Activated T-helper 2 cell treated with anti-CD3 and anti-CD28 coated beads, Interferon-gamma antibody, Interleukin-2, Interleukin-4, amounts not matched to agents 10 μg/mL and 5 μg/mL and 100 μg/mL, durations not matched to agents 14 hours and 24 hours and 36 hours (primary cell): Measurements from ENCODE around the gene MAVS. TPM values are rescaled to one million over a fixed set of nuclear protein-coding genes. Genes with fewer than 3 reads are reported as not detected.
A peak's percentile ranks its signal among the peaks of the same experiment; 100 is the strongest.
"Not testable (repeated sequence)": the region's sequence is repeated elsewhere in the genome, so short reads cannot be mapped to it uniquely, and the experiment has no call there.

Experiments
- DNase-seq: peaks from one replicate; pipeline ENCODE4 v3.0.0; 2021; ENCODE audit warnings: low spot score
- H3K27ac Mint-ChIP-seq: one replicate; pipeline ENCODE4 v1.8.0; 2021; ENCODE audit warnings: mixed read lengths
- H3K27me3 Mint-ChIP-seq: one replicate; pipeline ENCODE4 v1.8.0; 2021; ENCODE audit warnings: low read depth, mixed read lengths
- H3K36me3 Mint-ChIP-seq: one replicate; pipeline ENCODE4 v1.8.0; 2021; ENCODE audit warnings: low read depth, mixed read lengths
- H3K4me1 Mint-ChIP-seq: one replicate; pipeline ENCODE4 v1.8.0; 2021; ENCODE audit warnings: low read depth, mixed read lengths
- H3K4me3 Mint-ChIP-seq: one replicate; pipeline ENCODE4 v1.8.0; 2021; ENCODE audit warnings: low read depth, mild to moderate bottlenecking, moderate library complexity, mixed read lengths
- H3K9me3 Mint-ChIP-seq: one replicate; pipeline ENCODE4 v1.8.0; 2021; ENCODE audit warnings: mixed read lengths
- intact Hi-C: fragments of 100-400 bp; cut with micrococcal nuclease; formaldehyde crosslinking; loops from one replicate; pipeline ENCODE4 v1.15.1; 2023
- total RNA-seq: library from RNA; stranded (reverse); gene quantifications from 2 replicates; pipeline ENCODE4 v1.2.3, GENCODE V29; 2022

Gene MAVS
- total RNA-seq, 1 donor from 2014 or later = 41.0 TPM

DNA sequence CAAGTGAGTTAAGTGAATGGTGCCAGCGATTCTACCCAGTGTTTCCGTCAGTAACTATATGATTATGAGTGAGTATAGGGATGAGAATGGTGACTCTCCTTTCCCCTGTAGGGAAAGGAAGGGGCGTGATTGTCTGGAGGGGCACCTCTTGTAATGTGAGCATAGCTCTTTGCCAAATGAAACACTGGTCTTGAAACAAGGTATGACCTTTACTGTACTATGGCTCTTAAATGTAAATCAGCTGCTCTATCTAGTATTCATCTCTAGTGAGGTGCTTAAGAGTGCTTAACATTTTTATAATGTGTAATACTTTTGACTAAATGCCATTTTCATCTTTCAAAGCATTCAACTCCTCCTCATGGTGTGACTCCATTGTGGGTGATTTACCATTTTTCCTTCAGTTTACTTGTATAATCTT is 53.6 kb downstream of the MAVS start:
- H3K27ac Mint-ChIP-seq = peak overlapping the region; percentile 87
- intact Hi-C loops = no loop called here
- H3K9me3 Mint-ChIP-seq = no peaks in the 10 kb centered on the region
- H3K4me3 Mint-ChIP-seq = no peak overlapping the region
- no peaks in the 10 kb centered on the region for H3K27me3 Mint-ChIP-seq
- DNase-seq = no peak
- H3K36me3 Mint-ChIP-seq = peaks cover 33% of the 10 kb centered on the region
- peaks cover 42% of the 10 kb centered on the region for H3K4me1 Mint-ChIP-seq

DNA sequence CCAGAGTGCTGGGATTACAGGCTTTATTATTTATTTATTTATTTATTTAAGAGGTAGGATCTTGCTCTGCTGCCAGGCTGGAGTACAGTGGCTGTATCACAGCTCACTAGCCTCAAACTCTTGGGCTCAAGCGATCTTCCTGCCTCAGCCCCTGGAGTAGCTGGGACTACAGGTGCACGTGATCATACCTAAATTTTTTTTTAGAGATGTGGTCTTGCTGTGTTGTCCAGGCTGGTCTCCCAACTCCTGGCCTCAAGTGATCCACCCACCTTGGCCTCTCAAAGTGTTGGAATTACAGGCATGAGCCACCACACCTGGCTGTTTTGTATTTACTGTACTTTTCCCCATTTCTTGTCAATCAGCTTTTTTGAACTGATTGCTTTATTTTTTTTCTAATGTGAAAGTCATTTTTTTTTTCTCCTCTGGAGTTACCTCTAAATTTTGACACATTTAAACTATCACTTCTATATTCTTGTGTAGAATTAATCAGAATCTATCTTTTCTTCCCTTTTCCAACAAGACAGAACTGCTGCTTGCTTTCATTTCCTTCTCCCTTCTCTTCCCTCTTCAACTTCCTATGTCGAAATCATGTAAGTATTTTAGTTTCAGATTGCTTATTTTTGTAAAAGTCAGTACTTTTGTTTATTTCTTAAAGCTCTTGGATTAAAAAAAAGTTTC is 54.5 kb downstream of the MAVS start:
- H3K36me3 Mint-ChIP-seq = peaks cover 30% of the 10 kb centered on the region
- intact Hi-C loops = no loop called here
- peaks cover 38% of the 10 kb centered on the region for H3K4me1 Mint-ChIP-seq
- no peaks in the 10 kb centered on the region for H3K9me3 Mint-ChIP-seq
- DNase-seq = no peak
- H3K27ac Mint-ChIP-seq = peak overlapping the region; percentile 38
- H3K4me3 Mint-ChIP-seq = no peak overlapping the region
- H3K27me3 Mint-ChIP-seq = no peaks in the 10 kb centered on the region

DNA sequence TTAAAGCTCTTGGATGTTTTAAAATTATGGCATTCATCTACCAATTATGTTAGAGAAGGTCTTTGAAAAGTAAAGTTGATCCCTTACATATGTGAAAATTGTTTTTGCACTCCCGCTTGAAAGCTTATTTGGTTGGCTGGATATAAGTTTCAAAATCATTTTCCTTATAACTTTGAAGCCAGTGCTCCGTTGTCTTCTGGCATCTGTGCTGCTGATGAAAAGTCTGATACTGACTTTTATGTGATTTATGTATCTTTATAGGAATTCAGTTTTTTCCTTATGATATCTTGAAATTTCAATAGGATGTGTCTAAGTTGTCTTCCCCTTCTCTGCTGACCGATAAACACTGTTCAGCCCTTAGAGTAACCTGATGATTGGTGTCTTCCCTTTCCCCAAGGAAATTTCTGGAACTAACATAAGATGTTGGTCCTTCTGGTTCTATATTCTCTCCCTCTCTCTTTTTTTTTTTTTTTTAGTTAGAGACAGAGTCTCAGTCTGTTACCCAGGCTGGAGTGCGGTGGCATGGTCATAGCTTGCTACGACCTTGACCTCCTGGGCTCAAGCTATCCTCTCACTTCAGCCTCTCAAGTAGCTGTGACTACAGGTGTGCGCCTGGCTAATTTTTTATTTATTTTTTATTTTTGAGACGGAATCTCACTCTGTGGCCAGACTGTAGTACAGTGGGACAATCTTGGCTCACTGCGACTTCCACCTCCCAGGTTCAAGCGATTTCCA is 55.2 kb downstream of the MAVS start:
- H3K36me3 Mint-ChIP-seq = peaks cover 28% of the 10 kb centered on the region
- H3K4me3 Mint-ChIP-seq = peak overlapping the region; percentile 30

DNA sequence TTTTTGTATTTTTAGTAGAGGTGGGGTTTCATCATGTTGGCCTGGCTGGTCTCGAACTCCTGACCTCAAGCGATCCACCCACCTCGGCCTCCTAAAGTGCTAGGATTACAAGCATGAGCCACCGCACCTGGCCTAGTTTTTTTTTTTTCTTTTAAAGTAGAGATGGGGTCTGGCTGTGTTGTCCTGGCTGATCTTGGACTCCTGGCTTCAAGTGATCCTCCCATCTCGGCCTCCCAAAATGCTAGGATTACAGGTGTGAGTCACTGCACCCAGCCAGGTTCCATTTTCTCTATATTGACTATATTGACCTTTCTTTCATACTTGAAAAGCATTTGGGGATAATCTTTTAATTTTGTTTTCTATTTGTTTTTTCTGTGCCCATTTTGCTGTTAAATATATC is 55.8 kb downstream of the MAVS start:
- H3K9me3 Mint-ChIP-seq = no peaks in the 10 kb centered on the region
- no peaks in the 10 kb centered on the region for H3K27me3 Mint-ChIP-seq
- H3K27ac Mint-ChIP-seq = no peak overlapping the region
- DNase-seq = no peak
- no peak overlapping the region for H3K4me3 Mint-ChIP-seq
- intact Hi-C loops = no loop called here
- H3K36me3 Mint-ChIP-seq = peaks cover 25% of the 10 kb centered on the region
- H3K4me1 Mint-ChIP-seq = peaks cover 34% of the 10 kb centered on the region

More for the DNA sequence above, 55.2 kb downstream of the MAVS start:
- Mint-ChIP-seq H3K27me3 (no peaks in the 10 kb centered on the region), H3K4me1 (peaks cover 38% of the 10 kb centered on the region), H3K9me3 (no peaks in the 10 kb centered on the region), H3K27ac (peak overlapping the region; percentile 72)
- intact Hi-C loops = no loop called here
- no peak for DNase-seq

DNA sequence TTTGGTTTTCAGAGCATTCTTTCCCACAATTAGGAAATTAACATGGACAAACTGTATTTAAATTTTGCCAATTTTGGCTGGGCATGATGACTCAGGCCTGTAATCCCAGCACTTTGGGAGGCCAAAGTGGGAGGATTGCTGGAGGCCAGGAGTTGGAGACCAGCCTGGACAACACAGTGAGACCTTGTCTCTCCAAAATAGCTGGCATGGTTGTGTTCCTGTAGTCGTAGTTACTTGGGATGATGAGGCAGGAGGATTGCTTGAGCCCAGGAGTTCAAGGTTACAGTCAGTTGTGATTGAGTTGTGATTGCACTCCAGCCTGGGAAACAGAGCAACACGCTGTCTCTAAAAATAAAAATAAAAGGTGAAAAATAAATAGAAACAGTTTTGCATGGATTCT is 57.6 kb downstream of the MAVS start:
- Mint-ChIP-seq H3K9me3 (no peaks in the 10 kb centered on the region), H3K27me3 (no peaks in the 10 kb centered on the region), H3K27ac (no peak overlapping the region), H3K4me1 (peaks cover 43% of the 10 kb centered on the region), H3K36me3 (peaks cover 42% of the 10 kb centered on the region), H3K4me3 (no peak overlapping the region)
- intact Hi-C loops = no loop called here
- no peak for DNase-seq

DNA sequence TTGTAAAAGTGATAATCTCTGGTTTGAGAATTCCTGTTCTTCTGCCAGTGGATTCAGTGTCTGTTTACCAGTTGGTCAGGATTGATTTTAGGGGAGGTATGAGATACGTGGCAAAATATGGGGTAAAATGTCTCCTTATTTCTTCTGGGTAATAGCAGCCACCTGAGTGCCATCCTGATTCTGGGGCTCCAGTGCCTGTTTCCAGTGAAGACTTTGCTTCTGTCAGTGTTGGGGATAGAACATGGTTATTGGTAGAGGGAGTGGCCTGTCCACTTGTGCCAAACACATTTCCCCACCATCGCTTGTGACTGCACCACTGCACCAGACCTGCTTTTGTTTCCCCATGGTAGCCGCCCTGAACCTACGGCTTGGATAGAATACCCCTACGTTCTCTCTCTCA is 58.2 kb downstream of the MAVS start:
- intact Hi-C loops = no loop called here
- Mint-ChIP-seq H3K4me3 (no peak overlapping the region), H3K9me3 (no peaks in the 10 kb centered on the region), H3K27ac (peak overlapping the region; percentile 67), H3K36me3 (peaks cover 48% of the 10 kb centered on the region), H3K4me1 (peaks cover 40% of the 10 kb centered on the region), H3K27me3 (no peaks in the 10 kb centered on the region)
- no peak for DNase-seq

DNA sequence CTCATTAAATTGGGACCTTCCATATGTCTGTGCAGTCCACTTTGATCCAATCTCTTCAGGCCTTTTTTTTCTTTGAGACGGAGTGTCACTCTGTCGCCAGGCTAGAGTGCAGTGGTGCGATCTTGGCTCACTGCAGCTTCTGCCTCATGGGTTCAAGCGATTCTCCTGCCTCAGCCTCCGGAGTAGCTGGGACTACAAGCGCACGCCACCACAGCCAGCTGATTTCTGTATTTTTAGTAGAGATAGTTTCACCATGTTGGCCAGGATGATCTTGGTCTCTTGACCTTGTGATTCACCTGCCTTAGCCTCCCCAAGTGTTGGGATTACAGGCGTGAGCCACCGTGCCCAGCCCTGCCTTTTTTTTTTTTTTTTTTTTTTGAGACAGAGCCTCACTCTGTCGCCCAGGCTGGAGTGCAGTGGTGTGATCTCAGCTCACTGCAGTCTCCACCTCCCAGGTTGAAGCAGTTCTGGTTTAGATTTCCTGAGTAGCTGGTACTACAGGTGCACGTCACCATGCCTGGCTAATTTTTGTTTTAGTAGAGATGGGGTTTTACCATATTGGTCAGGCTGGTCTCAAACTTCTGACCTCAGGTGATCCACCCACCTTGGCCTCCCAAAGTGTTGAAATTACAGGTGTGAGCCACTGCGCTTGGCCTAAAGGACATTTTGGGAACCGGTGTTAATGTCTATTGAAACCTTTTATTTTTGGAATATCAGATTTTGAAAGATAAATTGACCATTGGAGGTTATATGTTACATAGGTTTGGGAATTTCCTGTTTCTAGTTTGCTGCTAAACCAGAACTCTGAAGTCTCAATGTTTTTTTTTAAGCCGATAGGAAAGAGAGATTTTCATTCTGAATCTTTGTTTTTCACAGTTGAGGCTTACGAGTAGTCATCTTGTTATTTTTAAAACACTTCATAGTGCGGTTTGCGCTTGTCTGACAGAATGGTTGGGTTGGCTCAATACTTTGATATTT is 60.4 kb downstream of the MAVS start:
- not testable (repeated sequence) for H3K27me3 Mint-ChIP-seq, H3K9me3 Mint-ChIP-seq
- intact Hi-C loops = loop anchor here (1.0 to 2.0 kb wide), 2 partner anchors 18 to 88 kb away; partner anchors contain the start of gene PANK2
- Mint-ChIP-seq H3K36me3 (peaks cover 58% of the 10 kb centered on the region), H3K4me1 (peaks cover 32% of the 10 kb centered on the region), H3K27ac (peak overlapping the region; percentile 94), H3K4me3 (peak overlapping the region; percentile 59)
- peak; percentile 44 for DNase-seq

DNA sequence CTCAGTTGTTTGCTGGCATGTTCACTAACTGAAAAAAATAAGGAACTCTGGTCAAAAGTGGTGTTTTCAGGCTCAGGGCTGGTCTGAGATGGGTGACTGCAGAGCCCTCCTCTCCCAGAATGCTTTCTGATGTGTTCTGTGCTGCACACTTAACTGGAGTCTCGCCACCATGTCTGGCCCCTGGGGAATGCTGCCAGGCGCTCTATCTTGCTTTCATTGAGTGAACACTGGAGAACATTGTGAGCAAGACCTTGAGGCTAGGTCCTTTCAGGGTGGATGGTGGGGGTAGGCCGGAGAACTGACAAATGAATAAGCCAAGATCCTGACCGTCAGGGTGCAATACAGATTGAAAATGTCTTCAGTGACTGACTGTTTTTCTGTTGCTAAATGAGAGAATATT is 62.0 kb downstream of the MAVS start:
- H3K4me1 Mint-ChIP-seq = peaks cover 29% of the 10 kb centered on the region
- no peaks in the 10 kb centered on the region for H3K9me3 Mint-ChIP-seq
- H3K4me3 Mint-ChIP-seq = peak overlapping the region; percentile 47
- H3K36me3 Mint-ChIP-seq = peaks cover 61% of the 10 kb centered on the region
- DNase-seq = no peak
- H3K27me3 Mint-ChIP-seq = no peaks in the 10 kb centered on the region
- peak overlapping the region; percentile 78 for H3K27ac Mint-ChIP-seq
- intact Hi-C loops = no loop called here

DNA sequence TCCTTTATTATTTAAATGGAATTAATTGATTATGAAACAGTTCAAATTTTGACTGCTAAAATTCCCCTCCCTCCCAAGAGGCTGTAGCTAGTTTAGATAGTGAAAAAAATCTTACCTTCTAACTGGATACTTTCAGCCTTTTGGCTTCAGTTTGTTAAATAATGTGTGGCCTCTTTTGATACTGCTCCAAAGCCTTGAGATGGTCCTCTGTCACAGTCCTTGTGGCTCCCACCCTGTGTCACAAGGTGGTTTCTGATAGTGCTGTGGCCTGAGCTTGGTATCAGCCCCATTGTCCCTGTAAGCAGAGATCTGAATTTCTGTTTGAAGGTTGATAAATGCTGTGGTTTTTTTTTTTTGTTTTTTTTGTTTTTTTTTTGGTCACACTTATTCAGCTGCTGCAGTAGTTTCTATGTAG is 63.3 kb downstream of the MAVS start:
- H3K4me1 Mint-ChIP-seq = peaks cover 31% of the 10 kb centered on the region
- DNase-seq = no peak
- H3K4me3 Mint-ChIP-seq = no peak overlapping the region
- H3K36me3 Mint-ChIP-seq = peaks cover 69% of the 10 kb centered on the region
- H3K27me3 Mint-ChIP-seq = no peaks in the 10 kb centered on the region
- intact Hi-C loops = no loop called here
- H3K9me3 Mint-ChIP-seq = no peaks in the 10 kb centered on the region
- H3K27ac Mint-ChIP-seq = peak overlapping the region; percentile 65

DNA sequence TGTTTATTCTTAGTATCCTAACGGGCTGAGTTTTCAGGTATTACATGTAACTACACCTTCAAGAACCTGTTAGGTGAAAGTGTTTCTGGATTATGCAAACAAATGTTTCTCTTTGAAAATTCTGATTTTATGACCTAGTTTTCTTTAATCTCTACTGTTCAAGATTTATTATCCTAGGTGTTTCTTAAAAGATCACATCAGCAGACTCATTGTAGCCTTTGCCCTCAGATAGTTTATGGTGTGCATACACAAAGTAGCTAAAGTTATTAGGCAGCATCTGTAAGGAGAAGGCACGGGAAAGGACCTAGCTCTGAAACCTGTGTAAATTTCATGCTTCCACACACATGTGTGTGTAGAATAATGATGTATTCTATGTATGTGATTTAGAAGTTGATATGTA is 64.2 kb downstream of the MAVS start:
- no peak for DNase-seq
- H3K27ac Mint-ChIP-seq = no peak overlapping the region
- H3K4me1 Mint-ChIP-seq = peaks cover 35% of the 10 kb centered on the region
- no peaks in the 10 kb centered on the region for H3K9me3 Mint-ChIP-seq
- H3K4me3 Mint-ChIP-seq = no peak overlapping the region
- H3K27me3 Mint-ChIP-seq = no peaks in the 10 kb centered on the region
- intact Hi-C loops = no loop called here
- H3K36me3 Mint-ChIP-seq = peaks cover 75% of the 10 kb centered on the region

DNA sequence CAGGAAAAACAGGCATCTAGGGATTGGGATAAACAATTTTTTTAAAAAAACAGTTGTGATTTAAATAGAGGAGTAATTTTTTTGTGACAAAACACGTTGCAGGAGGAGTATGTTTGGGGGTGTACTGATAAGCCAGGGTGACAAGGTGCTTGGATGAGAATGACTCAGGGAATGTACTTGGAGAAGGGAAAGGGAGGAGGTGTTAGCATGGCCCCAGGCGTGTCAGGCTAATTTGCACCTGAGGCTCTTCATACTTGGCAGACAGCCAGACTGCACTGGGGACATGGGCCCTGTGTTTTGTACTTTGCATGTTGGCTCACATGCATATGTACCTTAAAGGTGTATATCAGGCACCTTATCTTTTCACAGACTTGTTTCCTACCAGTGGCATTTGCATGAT is 65.3 kb downstream of the MAVS start:
- Mint-ChIP-seq H3K27me3 (no peaks in the 10 kb centered on the region), H3K9me3 (no peaks in the 10 kb centered on the region), H3K27ac (no peak overlapping the region), H3K4me1 (peaks cover 43% of the 10 kb centered on the region), H3K36me3 (peaks cover 87% of the 10 kb centered on the region), H3K4me3 (no peak overlapping the region)
- DNase-seq = no peak
- intact Hi-C loops = no loop called here

DNA sequence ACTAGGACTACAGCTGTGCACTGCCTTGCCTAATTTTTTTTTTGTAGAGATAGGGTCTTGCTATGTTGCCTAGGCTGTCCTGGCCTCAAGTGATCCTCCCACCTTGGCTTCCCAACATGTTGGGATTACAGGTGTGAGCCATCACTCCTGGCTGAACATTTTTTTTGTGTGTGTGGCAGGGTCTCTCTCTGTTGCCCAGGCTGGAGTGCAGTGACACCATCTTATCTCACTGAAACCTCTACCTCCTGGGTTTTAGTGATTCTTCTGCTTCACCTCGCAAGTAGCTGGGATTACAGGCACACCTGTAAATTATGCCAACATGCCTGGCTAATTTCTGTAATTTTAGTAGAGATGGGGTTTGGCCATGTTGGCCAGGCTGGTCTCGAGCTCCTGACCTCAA is 67.8 kb downstream of the MAVS start:
- Mint-ChIP-seq H3K27me3 (no peaks in the 10 kb centered on the region), H3K4me1 (peaks cover 38% of the 10 kb centered on the region), H3K4me3 (no peak overlapping the region), H3K9me3 (no peaks in the 10 kb centered on the region), H3K36me3 (peaks cover 85% of the 10 kb centered on the region), H3K27ac (peak overlapping the region; percentile 6)
- intact Hi-C loops = no loop called here
- DNase-seq = no peak
